Measurements from ENCODE around the gene DNAJC19. TPM values are rescaled to one million over a fixed set of nuclear protein-coding genes. Genes with fewer than 3 reads are reported as not detected.

The DNAJC19 gene
- total RNA-seq = 13.6 and 28.4 TPM in 2 replicates

GRCh38 chr3:180989291-180990163, at the start of gene DNAJC19:
DNAJC19 (minus strand) TSS chr3:180989736; CDS start chr3:180989602, 134 bp downstream.

Other genes with a start within 250 kb of the DNAJC19 start
- gene FXR1, start 77.1 kb downstream of the DNAJC19 start, total RNA-seq = 77.7 and 79.8 TPM in 2 replicates

All from airway epithelial cell (primary cell).